Stimulated activated effector memory CD8-positive, alpha-beta T cell treated with anti-CD3 and anti-CD28 coated beads, Interleukin-12 subunit alpha, Interleukin-12 subunit beta, amount 100 ng/mL, for 72 hours (primary cell): ENCODE measurements around the gene DLGAP5.

Source experiments
- ATAC-seq: fragments of 150-1000 bp; cut with Tn5 transposase; 2 replicates; pipeline ENCODE4 v1.10.0; 2021
- DNase-seq, 2 donors: peaks; one replicate each; pipeline ENCODE4 v3.0.0; 2021 to 2022; ENCODE audit warnings: low spot score in 2 of 2
- H3K27ac Mint-ChIP-seq: one replicate; pipeline ENCODE4 v1.8.0; 2022; ENCODE audit warnings: mild to moderate bottlenecking, mixed read lengths
- H3K36me3 Mint-ChIP-seq: one replicate; pipeline ENCODE4 v1.8.0; 2022; ENCODE audit warnings: mild to moderate bottlenecking, mixed read lengths
- H3K4me1 Mint-ChIP-seq: one replicate; pipeline ENCODE4 v1.8.0; 2022; ENCODE audit warnings: mixed read lengths
- H3K4me3 Mint-ChIP-seq: one replicate; pipeline ENCODE4 v1.8.0; 2022; ENCODE audit warnings: mild to moderate bottlenecking, mixed read lengths
- H3K9me3 Mint-ChIP-seq: one replicate; pipeline ENCODE4 v1.8.0; 2022; ENCODE audit warnings: mixed read lengths

Gene DLGAP5

GRCh38 chr14:55116246-55117030 lies 74.9 kb downstream of the DLGAP5 start:
- Mint-ChIP-seq H3K27ac (no peak overlapping the region), H3K4me1 (peaks cover 18% of the 10 kb centered on the region), H3K4me3 (no peak overlapping the region), H3K9me3 (no peaks in the 10 kb centered on the region), H3K36me3 (no peaks in the 10 kb centered on the region)
- DNase-seq (no peak), ATAC-seq (no peak)

GRCh38 chr14:55115861-55116245 lies 75.5 kb downstream of the DLGAP5 start:
- Mint-ChIP-seq H3K4me1 (peaks cover 13% of the 10 kb centered on the region), H3K9me3 (no peaks in the 10 kb centered on the region), H3K4me3 (no peak overlapping the region), H3K27ac (no peak overlapping the region), H3K36me3 (no peaks in the 10 kb centered on the region)
- DNase-seq (no peak), ATAC-seq (no peak)

GRCh38 chr14:55115460-55115859 lies 75.9 kb downstream of the DLGAP5 start:
- H3K4me3 Mint-ChIP-seq, result no peak overlapping the region
- H3K4me1 Mint-ChIP-seq, result peaks cover 10% of the 10 kb centered on the region
- ATAC-seq (no peak), DNase-seq (no peak)
- H3K36me3 Mint-ChIP-seq, result no peaks in the 10 kb centered on the region
- H3K27ac Mint-ChIP-seq, result no peak overlapping the region
- H3K9me3 Mint-ChIP-seq, result no peaks in the 10 kb centered on the region

- Mint-ChIP-seq H3K27ac (no peak overlapping the region), H3K4me1 (peaks cover 6% of the 10 kb centered on the region)
Measured at GRCh38 chr14:55114720-55115119, 76.7 kb downstream of the DLGAP5 start.

GRCh38 chr14:55111122-55111708 lies 80.2 kb downstream of the DLGAP5 start:
- H3K27ac Mint-ChIP-seq, result no peak overlapping the region
- peaks cover 24% of the 10 kb centered on the region for H3K4me1 Mint-ChIP-seq
- H3K4me3 Mint-ChIP-seq, result no peak overlapping the region
- peaks cover 9% of the 10 kb centered on the region for H3K36me3 Mint-ChIP-seq
- no peaks in the 10 kb centered on the region for H3K9me3 Mint-ChIP-seq
- ATAC-seq (no peak), DNase-seq (no peak)

More at GRCh38 chr14:55114720-55115119, 76.7 kb downstream of the DLGAP5 start:
- Mint-ChIP-seq H3K9me3 (no peaks in the 10 kb centered on the region), H3K4me3 (no peak overlapping the region), H3K36me3 (no peaks in the 10 kb centered on the region)
- ATAC-seq (no peak), DNase-seq (no peak)

- Mint-ChIP-seq H3K36me3 (peaks cover 9% of the 10 kb centered on the region), H3K9me3 (no peaks in the 10 kb centered on the region), H3K27ac (no peak overlapping the region), H3K4me3 (no peak overlapping the region), H3K4me1 (peaks cover 29% of the 10 kb centered on the region)
- no peak for DNase-seq
- no peak for ATAC-seq
Measured at GRCh38 chr14:55109836-55110235, 81.5 kb downstream of the DLGAP5 start.

GRCh38 chr14:55107766-55108554 lies 83.4 kb downstream of the DLGAP5 start:
- DNase-seq (peak in 1 of 2 donors; percentile 59), ATAC-seq (peak; percentile 98)
- peak overlapping the region; percentile 97 for H3K27ac Mint-ChIP-seq
- H3K4me1 Mint-ChIP-seq, result peaks cover 38% of the 10 kb centered on the region
- no peaks in the 10 kb centered on the region for H3K9me3 Mint-ChIP-seq
- H3K4me3 Mint-ChIP-seq, result peak overlapping the region; percentile 62
- H3K36me3 Mint-ChIP-seq, result peaks cover 13% of the 10 kb centered on the region

- peaks cover 54% of the 10 kb centered on the region for H3K4me1 Mint-ChIP-seq
- no peaks in the 10 kb centered on the region for H3K9me3 Mint-ChIP-seq
- H3K27ac Mint-ChIP-seq, result no peak overlapping the region
- H3K4me3 Mint-ChIP-seq, result no peak overlapping the region
- DNase-seq (no peak), ATAC-seq (no peak)
- H3K36me3 Mint-ChIP-seq, result peaks cover 14% of the 10 kb centered on the region
Measured at GRCh38 chr14:55105991-55106390, 85.4 kb downstream of the DLGAP5 start.

- ATAC-seq, result no peak
- peak overlapping the region; percentile 84 for H3K4me3 Mint-ChIP-seq
- DNase-seq, result no peak
- H3K27ac Mint-ChIP-seq, result peak overlapping the region; percentile 99
- peaks cover 60% of the 10 kb centered on the region for H3K4me1 Mint-ChIP-seq
- H3K9me3 Mint-ChIP-seq, result no peaks in the 10 kb centered on the region
- H3K36me3 Mint-ChIP-seq, result peaks cover 14% of the 10 kb centered on the region
Measured at GRCh38 chr14:55103971-55104954, 87.1 kb downstream of the DLGAP5 start.

GRCh38 chr14:55103005-55103640 lies 88.3 kb downstream of the DLGAP5 start:
- ATAC-seq (peak; percentile 78), DNase-seq (peak; percentile 46 to 83)
- Mint-ChIP-seq H3K36me3 (peaks cover 17% of the 10 kb centered on the region), H3K4me3 (peak overlapping the region; percentile 84), H3K4me1 (peaks cover 60% of the 10 kb centered on the region), H3K27ac (peak overlapping the region; percentile 99), H3K9me3 (peaks cover 3% of the 10 kb centered on the region)

- peak; percentile 82 for ATAC-seq
- Mint-ChIP-seq H3K36me3 (peaks cover 11% of the 10 kb centered on the region), H3K9me3 (peaks cover 3% of the 10 kb centered on the region), H3K4me3 (peak overlapping the region; percentile 84), H3K4me1 (peaks cover 60% of the 10 kb centered on the region), H3K27ac (peak overlapping the region; percentile 99)
- peak; percentile 22 to 75 for DNase-seq
Measured at GRCh38 chr14:55102141-55102621, 89.2 kb downstream of the DLGAP5 start.

GRCh38 chr14:55101698-55102097 lies 89.7 kb downstream of the DLGAP5 start:
- Mint-ChIP-seq H3K4me1 (peaks cover 65% of the 10 kb centered on the region), H3K27ac (peak overlapping the region; percentile 99), H3K9me3 (peaks cover 3% of the 10 kb centered on the region), H3K36me3 (peaks cover 11% of the 10 kb centered on the region), H3K4me3 (peak overlapping the region; percentile 84)
- DNase-seq (no peak), ATAC-seq (no peak)

GRCh38 chr14:55099756-55100155 lies 91.6 kb downstream of the DLGAP5 start:
- Mint-ChIP-seq H3K36me3 (peaks cover 11% of the 10 kb centered on the region), H3K4me1 (peaks cover 61% of the 10 kb centered on the region), H3K27ac (no peak overlapping the region), H3K4me3 (no peak overlapping the region), H3K9me3 (peaks cover 3% of the 10 kb centered on the region)
- ATAC-seq (no peak), DNase-seq (no peak)

GRCh38 chr14:55098561-55098898 lies 92.9 kb downstream of the DLGAP5 start:
- Mint-ChIP-seq H3K9me3 (peaks cover 3% of the 10 kb centered on the region), H3K36me3 (peaks cover 11% of the 10 kb centered on the region), H3K27ac (peak overlapping the region; percentile 94), H3K4me1 (peaks cover 51% of the 10 kb centered on the region), H3K4me3 (peak overlapping the region; percentile 63)
- DNase-seq, result no peak
- no peak for ATAC-seq
